ENCODE data around the gene CCNL2. TPM values are rescaled to one million over a fixed set of nuclear protein-coding genes. Genes with fewer than 3 reads are reported as not detected.
A peak's percentile ranks its signal among the peaks of the same experiment; 100 is the strongest.

The CCNL2 gene
- total and polyA plus RNA-seq, 2 of the 13 experiments (the other 11 are each of a cell fraction or from before 2014, with no cell fraction given): 105 to 340 TPM

DNA sequence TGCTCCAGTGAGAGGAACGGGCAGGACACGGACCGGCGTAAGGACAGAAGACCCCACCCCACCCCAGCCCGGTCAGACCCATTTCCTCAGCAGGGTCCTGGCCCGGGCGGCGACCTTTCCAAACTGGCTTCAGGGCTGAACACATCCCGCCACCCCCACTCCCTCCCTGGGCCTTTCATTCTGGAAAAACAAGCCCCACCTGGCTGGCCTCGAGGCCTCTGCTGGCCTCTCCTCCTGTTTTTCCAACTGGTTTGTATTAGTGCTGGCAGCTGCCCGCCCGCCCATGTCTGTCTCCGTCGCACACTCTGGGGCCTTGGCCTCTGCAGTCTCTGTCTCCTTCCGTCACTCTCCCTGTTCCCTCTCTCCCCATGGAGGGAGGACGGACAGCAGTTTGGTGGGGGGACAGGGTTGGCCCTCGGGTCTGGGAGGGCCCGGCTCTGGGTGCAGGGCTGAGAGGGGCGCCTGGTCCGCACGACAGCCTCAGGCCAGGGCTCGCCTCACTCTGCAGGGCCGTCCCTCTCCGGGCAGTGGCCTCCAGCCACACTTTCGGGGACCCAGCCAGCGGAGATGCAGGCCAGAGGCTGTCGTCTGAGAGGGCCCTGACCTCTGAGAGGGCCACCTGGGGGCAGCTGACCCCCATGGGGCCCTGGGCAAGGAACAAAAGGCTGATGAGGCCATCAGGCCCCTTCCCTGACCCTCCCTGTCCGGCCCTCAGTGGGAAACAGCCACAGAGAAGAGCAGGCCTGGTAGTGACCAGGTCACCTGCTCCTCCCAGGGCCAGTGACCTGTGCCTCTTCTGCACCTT is 39.3 kb downstream of the CCNL2 start (continued):
- TF ChIP-seq, protein P1, sequence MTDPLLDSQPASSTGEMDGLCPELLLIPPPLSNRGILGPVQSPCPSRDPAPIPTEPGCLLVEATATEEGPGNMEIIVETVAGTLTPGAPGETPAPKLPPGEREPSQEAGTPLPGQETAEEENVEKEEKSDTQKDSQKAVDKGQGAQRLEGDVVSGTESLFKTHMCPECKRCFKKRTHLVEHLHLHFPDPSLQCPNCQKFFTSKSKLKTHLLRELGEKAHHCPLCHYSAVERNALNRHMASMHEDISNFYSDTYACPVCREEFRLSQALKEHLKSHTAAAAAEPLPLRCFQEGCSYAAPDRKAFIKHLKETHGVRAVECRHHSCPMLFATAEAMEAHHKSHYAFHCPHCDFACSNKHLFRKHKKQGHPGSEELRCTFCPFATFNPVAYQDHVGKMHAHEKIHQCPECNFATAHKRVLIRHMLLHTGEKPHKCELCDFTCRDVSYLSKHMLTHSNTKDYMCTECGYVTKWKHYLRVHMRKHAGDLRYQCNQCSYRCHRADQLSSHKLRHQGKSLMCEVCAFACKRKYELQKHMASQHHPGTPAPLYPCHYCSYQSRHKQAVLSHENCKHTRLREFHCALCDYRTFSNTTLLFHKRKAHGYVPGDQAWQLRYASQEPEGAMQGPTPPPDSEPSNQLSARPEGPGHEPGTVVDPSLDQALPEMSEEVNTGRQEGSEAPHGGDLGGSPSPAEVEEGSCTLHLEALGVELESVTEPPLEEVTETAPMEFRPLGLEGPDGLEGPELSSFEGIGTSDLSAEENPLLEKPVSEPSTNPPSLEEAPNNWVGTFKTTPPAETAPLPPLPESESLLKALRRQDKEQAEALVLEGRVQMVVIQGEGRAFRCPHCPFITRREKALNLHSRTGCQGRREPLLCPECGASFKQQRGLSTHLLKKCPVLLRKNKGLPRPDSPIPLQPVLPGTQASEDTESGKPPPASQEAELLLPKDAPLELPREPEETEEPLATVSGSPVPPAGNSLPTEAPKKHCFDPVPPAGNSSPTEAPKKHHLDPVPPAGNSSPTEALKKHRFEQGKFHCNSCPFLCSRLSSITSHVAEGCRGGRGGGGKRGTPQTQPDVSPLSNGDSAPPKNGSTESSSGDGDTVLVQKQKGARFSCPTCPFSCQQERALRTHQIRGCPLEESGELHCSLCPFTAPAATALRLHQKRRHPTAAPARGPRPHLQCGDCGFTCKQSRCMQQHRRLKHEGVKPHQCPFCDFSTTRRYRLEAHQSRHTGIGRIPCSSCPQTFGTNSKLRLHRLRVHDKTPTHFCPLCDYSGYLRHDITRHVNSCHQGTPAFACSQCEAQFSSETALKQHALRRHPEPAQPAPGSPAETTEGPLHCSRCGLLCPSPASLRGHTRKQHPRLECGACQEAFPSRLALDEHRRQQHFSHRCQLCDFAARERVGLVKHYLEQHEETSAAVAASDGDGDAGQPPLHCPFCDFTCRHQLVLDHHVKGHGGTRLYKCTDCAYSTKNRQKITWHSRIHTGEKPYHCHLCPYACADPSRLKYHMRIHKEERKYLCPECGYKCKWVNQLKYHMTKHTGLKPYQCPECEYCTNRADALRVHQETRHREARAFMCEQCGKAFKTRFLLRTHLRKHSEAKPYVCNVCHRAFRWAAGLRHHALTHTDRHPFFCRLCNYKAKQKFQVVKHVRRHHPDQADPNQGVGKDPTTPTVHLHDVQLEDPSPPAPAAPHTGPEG (CRISPR knock-in tag; IDR thresholded peaks at IDR 0.05): peak; percentile 74
- TF ChIP-seq, protein P2, sequence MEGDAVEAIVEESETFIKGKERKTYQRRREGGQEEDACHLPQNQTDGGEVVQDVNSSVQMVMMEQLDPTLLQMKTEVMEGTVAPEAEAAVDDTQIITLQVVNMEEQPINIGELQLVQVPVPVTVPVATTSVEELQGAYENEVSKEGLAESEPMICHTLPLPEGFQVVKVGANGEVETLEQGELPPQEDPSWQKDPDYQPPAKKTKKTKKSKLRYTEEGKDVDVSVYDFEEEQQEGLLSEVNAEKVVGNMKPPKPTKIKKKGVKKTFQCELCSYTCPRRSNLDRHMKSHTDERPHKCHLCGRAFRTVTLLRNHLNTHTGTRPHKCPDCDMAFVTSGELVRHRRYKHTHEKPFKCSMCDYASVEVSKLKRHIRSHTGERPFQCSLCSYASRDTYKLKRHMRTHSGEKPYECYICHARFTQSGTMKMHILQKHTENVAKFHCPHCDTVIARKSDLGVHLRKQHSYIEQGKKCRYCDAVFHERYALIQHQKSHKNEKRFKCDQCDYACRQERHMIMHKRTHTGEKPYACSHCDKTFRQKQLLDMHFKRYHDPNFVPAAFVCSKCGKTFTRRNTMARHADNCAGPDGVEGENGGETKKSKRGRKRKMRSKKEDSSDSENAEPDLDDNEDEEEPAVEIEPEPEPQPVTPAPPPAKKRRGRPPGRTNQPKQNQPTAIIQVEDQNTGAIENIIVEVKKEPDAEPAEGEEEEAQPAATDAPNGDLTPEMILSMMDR (CRISPR knock-in tag; IDR thresholded peaks at IDR 0.05): peak; percentile 31
- TF ChIP-seq, protein P3, sequence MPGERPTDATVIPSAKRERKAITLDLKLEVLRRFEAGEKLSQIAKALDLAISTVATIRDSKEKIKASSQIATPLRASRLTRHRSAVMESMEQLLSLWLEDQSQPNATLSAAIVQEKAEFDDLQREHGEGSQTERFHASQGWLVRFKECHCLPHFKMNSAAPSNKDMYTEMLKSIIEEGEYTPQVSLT (CRISPR knock-in tag; IDR thresholded peaks at IDR 0.05; ENCODE audit: borderline replicate concordance, low read depth): no peak
- TF ChIP-seq, protein P4, sequence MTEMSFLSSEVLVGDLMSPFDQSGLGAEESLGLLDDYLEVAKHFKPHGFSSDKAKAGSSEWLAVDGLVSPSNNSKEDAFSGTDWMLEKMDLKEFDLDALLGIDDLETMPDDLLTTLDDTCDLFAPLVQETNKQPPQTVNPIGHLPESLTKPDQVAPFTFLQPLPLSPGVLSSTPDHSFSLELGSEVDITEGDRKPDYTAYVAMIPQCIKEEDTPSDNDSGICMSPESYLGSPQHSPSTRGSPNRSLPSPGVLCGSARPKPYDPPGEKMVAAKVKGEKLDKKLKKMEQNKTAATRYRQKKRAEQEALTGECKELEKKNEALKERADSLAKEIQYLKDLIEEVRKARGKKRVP (CRISPR knock-in tag; IDR thresholded peaks at IDR 0.05): no peak
- TF ChIP-seq, protein P5, sequence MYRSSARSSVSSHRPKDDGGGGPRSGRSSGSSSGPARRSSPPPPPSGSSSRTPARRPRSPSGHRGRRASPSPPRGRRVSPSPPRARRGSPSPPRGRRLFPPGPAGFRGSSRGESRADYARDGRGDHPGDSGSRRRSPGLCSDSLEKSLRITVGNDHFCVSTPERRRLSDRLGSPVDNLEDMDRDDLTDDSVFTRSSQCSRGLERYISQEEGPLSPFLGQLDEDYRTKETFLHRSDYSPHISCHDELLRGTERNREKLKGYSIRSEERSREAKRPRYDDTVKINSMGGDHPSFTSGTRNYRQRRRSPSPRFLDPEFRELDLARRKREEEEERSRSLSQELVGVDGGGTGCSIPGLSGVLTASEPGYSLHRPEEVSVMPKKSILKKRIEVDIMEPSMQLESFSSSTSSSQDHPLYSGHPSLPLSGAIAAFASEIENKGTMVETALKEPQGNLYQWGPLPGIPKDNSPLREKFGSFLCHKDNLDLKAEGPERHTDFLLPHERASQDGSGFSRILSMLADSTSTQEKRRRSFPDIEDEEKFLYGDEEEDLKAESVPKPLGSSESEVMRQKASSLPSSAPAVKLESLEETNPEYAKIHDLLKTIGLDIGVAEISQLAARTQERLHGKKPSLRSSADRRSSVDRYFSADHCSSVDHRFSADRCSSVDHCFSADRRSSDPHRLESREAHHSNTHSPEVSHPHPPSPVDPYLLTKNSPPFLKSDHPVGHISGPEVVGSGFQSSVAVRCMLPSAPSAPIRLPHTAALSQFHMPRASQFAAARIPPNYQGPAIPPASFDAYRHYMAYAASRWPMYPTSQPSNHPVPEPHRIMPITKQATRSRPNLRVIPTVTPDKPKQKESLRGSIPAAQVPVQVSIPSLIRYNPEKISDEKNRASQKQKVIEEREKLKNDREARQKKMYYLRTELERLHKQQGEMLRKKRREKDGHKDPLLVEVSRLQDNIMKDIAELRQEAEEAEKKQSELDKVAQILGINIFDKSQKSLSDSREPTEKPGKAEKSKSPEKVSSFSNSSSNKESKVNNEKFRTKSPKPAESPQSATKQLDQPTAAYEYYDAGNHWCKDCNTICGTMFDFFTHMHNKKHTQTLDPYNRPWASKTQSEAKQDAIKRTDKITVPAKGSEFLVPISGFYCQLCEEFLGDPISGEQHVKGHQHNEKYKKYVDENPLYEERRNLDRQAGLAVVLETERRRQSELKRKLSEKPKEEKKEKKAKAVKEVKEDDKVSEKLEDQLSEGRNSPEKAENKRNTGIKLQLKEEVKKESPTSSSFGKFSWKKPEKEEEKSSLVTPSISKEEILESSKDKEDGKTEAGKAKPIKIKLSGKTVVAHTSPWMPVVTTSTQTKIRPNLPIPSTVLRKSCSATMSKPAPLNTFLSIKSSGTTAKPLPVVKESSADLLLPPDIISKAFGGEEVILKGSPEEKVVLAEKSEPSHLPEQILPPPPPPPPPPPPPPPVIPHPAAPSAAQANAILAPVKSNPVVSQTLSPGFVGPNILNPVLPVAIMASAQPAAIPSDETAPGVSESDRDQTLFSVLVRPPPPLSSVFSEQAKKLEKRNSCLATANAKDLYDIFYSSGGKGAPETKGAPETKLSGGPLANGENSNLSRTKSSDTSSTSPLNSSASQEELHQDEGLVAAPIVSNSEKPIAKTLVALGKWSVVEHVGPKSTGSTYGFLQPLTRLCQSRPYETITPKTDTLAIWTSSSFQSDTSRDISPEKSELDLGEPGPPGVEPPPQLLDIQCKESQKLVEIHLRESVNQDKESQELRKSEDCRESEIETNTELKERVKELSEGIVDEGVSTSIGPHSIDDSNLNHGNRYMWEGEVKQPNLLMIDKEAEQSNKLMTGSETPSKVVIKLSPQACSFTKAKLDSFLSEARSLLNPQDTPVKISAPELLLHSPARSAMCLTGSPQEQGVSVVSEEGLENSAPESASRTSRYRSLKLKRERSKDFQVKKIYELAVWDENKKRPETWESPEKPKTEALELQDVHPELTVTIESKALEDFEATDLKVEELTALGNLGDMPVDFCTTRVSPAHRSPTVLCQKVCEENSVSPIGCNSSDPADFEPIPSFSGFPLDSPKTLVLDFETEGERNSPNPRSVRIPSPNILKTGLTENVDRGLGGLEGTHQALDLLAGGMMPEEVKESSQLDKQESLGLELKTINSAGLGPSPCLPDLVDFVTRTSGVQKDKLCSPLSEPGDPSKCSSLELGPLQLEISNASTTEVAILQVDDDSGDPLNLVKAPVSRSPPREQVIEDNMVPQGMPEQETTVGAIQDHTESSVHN (CRISPR knock-in tag; IDR thresholded peaks at IDR 0.05): no peak
- no peak for TF ChIP-seq RFX5 (IDR thresholded peaks at IDR 0.05; ENCODE audit: low read depth, low read length)
- TF ChIP-seq ZNF432 (CRISPR knock-in tag; IDR thresholded peaks at IDR 0.05; ENCODE audit: borderline replicate concordance): no peak
- TF ChIP-seq ZBTB7B (CRISPR knock-in tag; IDR thresholded peaks at IDR 0.05): peak; percentile 77
- no peak for TF ChIP-seq KMT2B (CRISPR knock-in tag; IDR thresholded peaks at IDR 0.05)
- no peak for TF ChIP-seq PLRG1 (conservative IDR thresholded peaks at IDR 0.05)
- TF ChIP-seq GZF1 (CRISPR knock-in tag; IDR thresholded peaks at IDR 0.05): no peak
